GM12872 (cell line): ENCODE results near the gene PCNX1.

Source experiments
- CTCF ChIP-seq: IDR thresholded peaks from 3 replicates; pipeline ENCODE4 v1.5.1; 2011; ENCODE audit warnings: low read depth, mild to moderate bottlenecking, low read length, moderate library complexity; ENCODE audit not compliant: insufficient read depth

Gene PCNX1

GRCh38 chr14:71155743-71156142 lies 248.5 kb downstream of the PCNX1 start:
- TF ChIP-seq CTCF = no peak

GRCh38 chr14:71163050-71163841 lies 256.0 kb downstream of the PCNX1 start:
- TF ChIP-seq CTCF = no peak

- TF ChIP-seq CTCF = no peak
Observed at GRCh38 chr14:71163842-71164629, 256.8 kb downstream of the PCNX1 start.
